Trophoblast cell (in vitro differentiated cells and primary cell): ENCODE data around the gene ASAP3.

Experiments used
- DNase-seq, 2 donors: peaks; one replicate each; pipeline ENCODE4 v3.0.0-alpha.2; 2016
- H2AFZ ChIP-seq: 2 replicates; pipeline ENCODE4 v1.6.1; 2013; ENCODE audit warnings: low read length, moderate library complexity, mild to moderate bottlenecking; ENCODE audit not compliant: insufficient read depth, poor library complexity
- H2AK5ac ChIP-seq: 2 replicates; pipeline ENCODE4 v1.6.1; 2013; ENCODE audit warnings: mild to moderate bottlenecking, low read length
- H2BK120ac ChIP-seq: 2 replicates; pipeline ENCODE4 v1.6.1; 2013; ENCODE audit warnings: low read length, mild to moderate bottlenecking, moderate library complexity; ENCODE audit not compliant: insufficient read depth, poor library complexity
- H2BK12ac ChIP-seq: 2 replicates; pipeline ENCODE4 v1.6.1; 2013; ENCODE audit warnings: mild to moderate bottlenecking, low read length, moderate library complexity
- H2BK5ac ChIP-seq: 2 replicates; pipeline ENCODE4 v1.6.1; 2013; ENCODE audit warnings: low read length, low read depth, moderate library complexity, mild to moderate bottlenecking; ENCODE audit not compliant: poor library complexity
- H3K14ac ChIP-seq: 2 replicates; pipeline ENCODE4 v1.6.1; 2013; ENCODE audit warnings: mild to moderate bottlenecking, low read length
- H3K18ac ChIP-seq: 2 replicates; pipeline ENCODE4 v1.6.1; 2013; ENCODE audit warnings: mild to moderate bottlenecking, low read length
- H3K23ac ChIP-seq: 2 replicates; pipeline ENCODE4 v1.6.1; 2013; ENCODE audit warnings: low read length
- H3K27ac ChIP-seq: 2 replicates; pipeline ENCODE4 v1.5.1; 2013; ENCODE audit warnings: low read depth, mild to moderate bottlenecking, inconsistent platforms, low read length, moderate library complexity
- H3K27me3 ChIP-seq: 2 replicates; pipeline ENCODE4 v1.6.1; 2013; ENCODE audit warnings: inconsistent platforms, mild to moderate bottlenecking, low read length, moderate library complexity; ENCODE audit not compliant: insufficient read depth
- H3K36me3 ChIP-seq, 2 experiments: 1 replicate in 1 of 2; 2 replicates in 1 of 2; pipeline ENCODE4 v1.6.1; 2013; ENCODE audit warnings: low read length in 2 of 2, mild to moderate bottlenecking in 2 of 2, moderate library complexity in 1 of 2; ENCODE audit not compliant: insufficient read depth in 2 of 2, control insufficient read depth in 1 of 2
- H3K4ac ChIP-seq: 2 replicates; pipeline ENCODE4 v1.6.1; 2013; ENCODE audit warnings: low read depth, mild to moderate bottlenecking, low read length, moderate library complexity
- H3K4me1 ChIP-seq, 2 experiments: 1 replicate in 1 of 2; 2 replicates in 1 of 2; pipeline ENCODE4 v1.6.1; 2013; ENCODE audit warnings: low read length in 2 of 2, mild to moderate bottlenecking in 2 of 2, moderate library complexity in 1 of 2; ENCODE audit not compliant: insufficient read depth in 2 of 2, control insufficient read depth in 1 of 2
- H3K4me2 ChIP-seq: 2 replicates; pipeline ENCODE4 v1.6.1; 2013; ENCODE audit warnings: inconsistent platforms, mild to moderate bottlenecking, low read length, moderate library complexity
- H3K4me3 ChIP-seq: 2 replicates; pipeline ENCODE4 v1.5.1; 2013; ENCODE audit warnings: mild to moderate bottlenecking, low read depth, low read length, inconsistent platforms
- H3K79me1 ChIP-seq: one replicate; pipeline ENCODE4 v1.6.1; 2013; ENCODE audit warnings: low read length
- H3K79me2 ChIP-seq: 2 replicates; pipeline ENCODE4 v1.6.1; 2013; ENCODE audit warnings: low read length, mild to moderate bottlenecking; ENCODE audit not compliant: control insufficient read depth, insufficient read depth, poor library complexity
- H3K9ac ChIP-seq: 2 replicates; pipeline ENCODE4 v1.6.1; 2013; ENCODE audit warnings: mild to moderate bottlenecking, low read length
- H3K9me3 ChIP-seq: 2 replicates; pipeline ENCODE4 v1.6.1; 2013; ENCODE audit warnings: low read depth, mild to moderate bottlenecking, control low read depth, inconsistent platforms, low read length; ENCODE audit not compliant: insufficient read depth
- H4K12ac ChIP-seq: 2 replicates; pipeline ENCODE4 v1.6.1; 2013; ENCODE audit warnings: low read depth, mild to moderate bottlenecking, low read length, moderate library complexity
- H4K8ac ChIP-seq: 2 replicates; pipeline ENCODE4 v1.6.1; 2013; ENCODE audit warnings: low read depth, mild to moderate bottlenecking, low read length, moderate library complexity
- H4K91ac ChIP-seq: one replicate; pipeline ENCODE4 v1.6.1; 2013; ENCODE audit warnings: low read depth, mild to moderate bottlenecking, low read length, moderate library complexity
- WGBS: extraction: QIAGEN DNeasy Blood & Tissue Kit; methylation state at CpG from one replicate; pipeline ENCODE4 v1.1.7; 2013; ENCODE audit warnings: missing lambda C conversion rate; ENCODE audit not compliant: insufficient read length, insufficient coverage; ENCODE audit errors: extremely low coverage; 5-methylcytosine and 5-hydroxymethylcytosine counted together

Gene ASAP3

GRCh38 chr1:23475641-23476040 lies 8.3 kb downstream of the ASAP3 start:
- Histone ChIP-seq H3K4me1 (peaks cover 6 to 22% of the 10 kb centered on the region in 2 experiments), H4K8ac (no peak overlapping the region), H4K91ac (no peak overlapping the region), H2BK5ac (no peak overlapping the region), H3K23ac (no peak overlapping the region), H3K27me3 (no peaks in the 10 kb centered on the region), H3K79me1 (no peaks in the 10 kb centered on the region), H2BK120ac (no peak overlapping the region), H3K9ac (no peak overlapping the region), H3K79me2 (no peaks in the 10 kb centered on the region), H3K4ac (no peak overlapping the region), H3K4me3 (no peak overlapping the region), H3K9me3 (no peaks in the 10 kb centered on the region), H3K14ac (no peak overlapping the region), H3K4me2 (no peak overlapping the region), H2AFZ (no peak overlapping the region), H3K36me3 (peaks cover 0 to 3% of the 10 kb centered on the region in 2 experiments), H4K12ac (no peak overlapping the region), H2AK5ac (no peak overlapping the region), H3K27ac (no peak overlapping the region), H2BK12ac (no peak overlapping the region), H3K18ac (no peak overlapping the region)
- DNase-seq: no peak
- no CpG with 5 or more reads among the region's 3 CpGs for WGBS

GRCh38 chr1:23475134-23475628 lies 8.8 kb downstream of the ASAP3 start:
- Histone ChIP-seq H3K14ac (no peak overlapping the region), H2BK120ac (no peak overlapping the region), H3K18ac (no peak overlapping the region), H3K27me3 (no peaks in the 10 kb centered on the region), H2AK5ac (no peak overlapping the region), H4K12ac (no peak overlapping the region), H3K23ac (no peak overlapping the region), H3K79me1 (no peaks in the 10 kb centered on the region), H4K91ac (no peak overlapping the region), H3K9me3 (no peaks in the 10 kb centered on the region), H3K79me2 (no peaks in the 10 kb centered on the region), H4K8ac (no peak overlapping the region), H3K27ac (no peak overlapping the region), H3K4ac (no peak overlapping the region), H3K9ac (no peak overlapping the region), H2BK5ac (no peak overlapping the region), H3K4me1 (peaks cover 8 to 24% of the 10 kb centered on the region in 2 experiments), H3K4me2 (no peak overlapping the region), H2BK12ac (no peak overlapping the region), H3K36me3 (peaks cover 0 to 3% of the 10 kb centered on the region in 2 experiments), H2AFZ (no peak overlapping the region), H3K4me3 (no peak overlapping the region)
- WGBS: no CpG with 5 or more reads among the region's 6 CpGs
- peak; percentile 93 to 96 for DNase-seq

- Histone ChIP-seq H2AFZ (no peak overlapping the region), H3K23ac (no peak overlapping the region), H4K91ac (no peak overlapping the region), H3K9me3 (no peaks in the 10 kb centered on the region), H3K4ac (no peak overlapping the region), H4K8ac (no peak overlapping the region), H3K79me1 (no peaks in the 10 kb centered on the region), H3K14ac (no peak overlapping the region), H3K79me2 (no peaks in the 10 kb centered on the region), H3K4me3 (no peak overlapping the region), H3K27me3 (no peaks in the 10 kb centered on the region), H4K12ac (no peak overlapping the region), H3K27ac (no peak overlapping the region), H2BK5ac (no peak overlapping the region), H2BK120ac (no peak overlapping the region), H3K4me1 (peaks cover 8 to 20% of the 10 kb centered on the region in 2 experiments), H3K18ac (no peak overlapping the region), H3K9ac (no peak overlapping the region), H3K4me2 (no peak overlapping the region), H3K36me3 (peaks cover 0 to 3% of the 10 kb centered on the region in 2 experiments), H2BK12ac (no peak overlapping the region), H2AK5ac (no peak overlapping the region)
- peak; percentile 79 for DNase-seq
- WGBS: no CpG with 5 or more reads among the region's 6 CpGs
Observed at GRCh38 chr1:23473037-23473800, 10.8 kb downstream of the ASAP3 start.

GRCh38 chr1:23472351-23473036 lies 11.5 kb downstream of the ASAP3 start:
- Histone ChIP-seq H2BK120ac (no peak overlapping the region), H2BK5ac (no peak overlapping the region), H3K36me3 (peaks cover 0 to 3% of the 10 kb centered on the region in 2 experiments), H3K18ac (no peak overlapping the region), H4K91ac (no peak overlapping the region), H3K9me3 (no peaks in the 10 kb centered on the region), H3K79me1 (no peaks in the 10 kb centered on the region), H3K23ac (no peak overlapping the region), H4K8ac (no peak overlapping the region), H2BK12ac (no peak overlapping the region), H3K9ac (no peak overlapping the region), H3K4me2 (no peak overlapping the region), H2AK5ac (no peak overlapping the region), H3K14ac (no peak overlapping the region), H3K79me2 (no peaks in the 10 kb centered on the region), H4K12ac (no peak overlapping the region), H2AFZ (no peak overlapping the region), H3K4me3 (no peak overlapping the region), H3K4me1 (peaks cover 8 to 16% of the 10 kb centered on the region in 2 experiments), H3K27ac (no peak overlapping the region), H3K27me3 (no peaks in the 10 kb centered on the region), H3K4ac (no peak overlapping the region)
- no peak for DNase-seq
- no CpG with 5 or more reads among the region's 5 CpGs for WGBS
